Esophagus squamous epithelium (tissue), 5 donors: ENCODE measurements around the gene FLNB. TPM values are rescaled to one million over a fixed set of nuclear protein-coding genes. Genes with fewer than 3 reads are reported as not detected.

ENCODE experiments used
- DNase-seq: peaks from one replicate; lab custom pipeline; 2025; lab: John Stamatoyannopoulos, UW
- H3K27ac ChIP-seq, 4 donors: fragments of 200-600 bp; sonication (generic); one replicate each; pipeline ENCODE4 v1.5.1; 2016 to 2019; ENCODE audit warnings: mild to moderate bottlenecking in 1 of 4
- H3K27me3 ChIP-seq, 4 donors: fragments of 200-600 bp; sonication (generic); 1 replicate in 3 of 4; 2 replicates in 1 of 4; pipeline versions ENCODE4 v1.5.1 to v1.6.0; 2017 to 2021; ENCODE audit warnings: antibody characterized with exemption in 1 of 4
- H3K36me3 ChIP-seq, 3 donors: fragments of 200-600 bp; sonication (generic); one replicate each; pipeline ENCODE4 v1.5.1; 2016 to 2019
- H3K4me1 ChIP-seq, 3 donors: fragments of 200-600 bp; sonication (generic); one replicate each; pipeline ENCODE4 v1.5.1; 2017 to 2019
- H3K4me3 ChIP-seq, 4 donors: fragments of 200-600 bp; sonication (generic); 1 replicate in 3 of 4; 2 replicates in 1 of 4; pipeline ENCODE4 v1.5.1; 2016 to 2019; ENCODE audit warnings: mild to moderate bottlenecking in 2 of 4, moderate library complexity in 1 of 4
- H3K9me3 ChIP-seq, 3 donors: fragments of 200-600 bp; sonication (generic); one replicate each; pipeline ENCODE4 v1.5.1; 2016 to 2019
- POLR2A ChIP-seq, 4 donors: fragments of 450-650 bp; IDR thresholded peaks; one replicate each; pipeline ENCODE4 v1.6.1; 2017; ENCODE audit warnings: antibody characterized with exemption in 4 of 4, mild to moderate bottlenecking in 4 of 4, moderate library complexity in 3 of 4
- WGBS, 2 donors: methylation state at CpG; one replicate each; pipeline ENCODE4 v1.1.5; 2018; 5-methylcytosine and 5-hydroxymethylcytosine counted together
- intact Hi-C: fragments of 100-400 bp; cut with DNase I; formaldehyde crosslinking; loops from one replicate; pipeline ENCODE4 v1.15.0; 2022
- total RNA-seq, 4 donors: library from RNA; depleted of rRNA; stranded (reverse); fragments of >200 nt; gene quantifications; one replicate each; pipeline ENCODE4 v1.1.0, GENCODE V29; 2016
- TF ChIP-seq, protein P1 (sequence below), 6 experiments: fragments of 450-650 bp in 4 of 6; fragments of 200-600 bp in 2 of 6; sonication (generic) in 2 of 6; IDR thresholded peaks; one replicate each; pipeline ENCODE4 v1.5.1; 2016 to 2019; ENCODE audit warnings: antibody characterized with exemption in 6 of 6, mild to moderate bottlenecking in 4 of 6, moderate library complexity in 4 of 6
- donor health status: DM: yes; HTN: yes; CAD: no.

The FLNB gene
- total RNA-seq, 4 donors from 2014 or later: 65.4 to 77.0 (median 71.5) TPM

DNA sequence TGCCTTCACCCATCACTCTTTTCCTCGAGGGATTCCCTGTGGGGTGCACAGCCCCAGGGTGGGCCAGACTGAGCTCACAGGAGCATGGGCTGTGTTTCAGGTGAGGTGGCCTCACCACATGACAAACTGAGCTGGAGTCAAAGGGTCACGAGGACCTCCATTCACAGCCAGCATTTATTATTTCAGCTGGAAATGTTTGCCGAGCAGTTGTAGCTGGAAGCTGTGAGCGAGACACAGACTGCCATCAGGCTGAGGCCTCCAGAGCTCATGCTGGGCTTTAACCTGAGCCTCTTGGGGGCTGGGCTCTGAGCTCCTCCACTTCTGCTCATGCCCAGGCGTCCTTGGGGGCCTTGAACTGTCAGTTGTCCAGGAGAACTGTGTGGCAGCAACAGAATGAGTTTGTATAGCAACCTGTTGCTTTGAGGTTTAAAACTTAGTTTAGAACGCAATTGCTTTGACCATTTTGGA, 57.5 kb downstream of the FLNB start:
- 79 to 88% methylated on average over 2 to 6 of the region's 6 CpGs for WGBS, 2 donors
- no peak for TF ChIP-seq POLR2A (IDR thresholded peaks at IDR 0.05)
- peak overlapping the region; percentile 0 to 83 (median 69) for H3K27ac ChIP-seq
- H3K4me3 ChIP-seq: no peak overlapping the region
- H3K4me1 ChIP-seq: peaks cover 0 to 78% (median 31%) of the 10 kb centered on the region in 3 donors
- H3K36me3 ChIP-seq: no peaks in the 10 kb centered on the region
- no peaks in the 10 kb centered on the region for H3K27me3 ChIP-seq
- H3K9me3 ChIP-seq: no peaks in the 10 kb centered on the region
- intact Hi-C loops: no loop called here
- DNase-seq: no peak

DNA sequence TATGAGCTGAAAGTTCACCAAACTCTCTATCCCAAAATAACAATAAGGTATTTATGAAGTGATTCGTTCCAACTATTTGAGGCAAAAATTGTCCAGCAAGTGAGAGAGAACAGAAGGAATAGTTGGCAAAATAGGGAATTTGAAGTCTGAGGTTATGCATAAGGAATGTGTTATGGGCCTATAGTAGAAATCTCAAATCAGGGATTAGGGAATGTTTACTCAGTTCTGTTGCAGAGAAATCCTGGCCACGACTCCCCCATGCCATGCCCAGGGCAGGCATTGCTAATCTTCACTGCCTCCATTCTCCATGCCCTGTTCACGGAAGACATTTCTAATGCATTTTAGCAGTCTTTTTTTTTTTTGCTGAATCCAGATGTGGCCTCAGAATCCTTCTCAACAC, 58.6 kb downstream of the FLNB start:
- TF ChIP-seq, protein P1, sequence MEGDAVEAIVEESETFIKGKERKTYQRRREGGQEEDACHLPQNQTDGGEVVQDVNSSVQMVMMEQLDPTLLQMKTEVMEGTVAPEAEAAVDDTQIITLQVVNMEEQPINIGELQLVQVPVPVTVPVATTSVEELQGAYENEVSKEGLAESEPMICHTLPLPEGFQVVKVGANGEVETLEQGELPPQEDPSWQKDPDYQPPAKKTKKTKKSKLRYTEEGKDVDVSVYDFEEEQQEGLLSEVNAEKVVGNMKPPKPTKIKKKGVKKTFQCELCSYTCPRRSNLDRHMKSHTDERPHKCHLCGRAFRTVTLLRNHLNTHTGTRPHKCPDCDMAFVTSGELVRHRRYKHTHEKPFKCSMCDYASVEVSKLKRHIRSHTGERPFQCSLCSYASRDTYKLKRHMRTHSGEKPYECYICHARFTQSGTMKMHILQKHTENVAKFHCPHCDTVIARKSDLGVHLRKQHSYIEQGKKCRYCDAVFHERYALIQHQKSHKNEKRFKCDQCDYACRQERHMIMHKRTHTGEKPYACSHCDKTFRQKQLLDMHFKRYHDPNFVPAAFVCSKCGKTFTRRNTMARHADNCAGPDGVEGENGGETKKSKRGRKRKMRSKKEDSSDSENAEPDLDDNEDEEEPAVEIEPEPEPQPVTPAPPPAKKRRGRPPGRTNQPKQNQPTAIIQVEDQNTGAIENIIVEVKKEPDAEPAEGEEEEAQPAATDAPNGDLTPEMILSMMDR (IDR thresholded peaks at IDR 0.05): no peak
- TF ChIP-seq POLR2A (IDR thresholded peaks at IDR 0.05): no peak
- intact Hi-C loops: no loop called here
- Histone ChIP-seq H3K27me3 (no peaks in the 10 kb centered on the region), H3K27ac (peak overlapping the region; percentile 18 to 83 (median 40)), H3K9me3 (no peaks in the 10 kb centered on the region), H3K36me3 (no peaks in the 10 kb centered on the region), H3K4me1 (peaks cover 0 to 71% (median 28%) of the 10 kb centered on the region in 3 donors), H3K4me3 (no peak overlapping the region)
- no peak for DNase-seq
- WGBS, 2 donors: 29 to 34% methylated on average over 3 of the region's 3 CpGs

DNA sequence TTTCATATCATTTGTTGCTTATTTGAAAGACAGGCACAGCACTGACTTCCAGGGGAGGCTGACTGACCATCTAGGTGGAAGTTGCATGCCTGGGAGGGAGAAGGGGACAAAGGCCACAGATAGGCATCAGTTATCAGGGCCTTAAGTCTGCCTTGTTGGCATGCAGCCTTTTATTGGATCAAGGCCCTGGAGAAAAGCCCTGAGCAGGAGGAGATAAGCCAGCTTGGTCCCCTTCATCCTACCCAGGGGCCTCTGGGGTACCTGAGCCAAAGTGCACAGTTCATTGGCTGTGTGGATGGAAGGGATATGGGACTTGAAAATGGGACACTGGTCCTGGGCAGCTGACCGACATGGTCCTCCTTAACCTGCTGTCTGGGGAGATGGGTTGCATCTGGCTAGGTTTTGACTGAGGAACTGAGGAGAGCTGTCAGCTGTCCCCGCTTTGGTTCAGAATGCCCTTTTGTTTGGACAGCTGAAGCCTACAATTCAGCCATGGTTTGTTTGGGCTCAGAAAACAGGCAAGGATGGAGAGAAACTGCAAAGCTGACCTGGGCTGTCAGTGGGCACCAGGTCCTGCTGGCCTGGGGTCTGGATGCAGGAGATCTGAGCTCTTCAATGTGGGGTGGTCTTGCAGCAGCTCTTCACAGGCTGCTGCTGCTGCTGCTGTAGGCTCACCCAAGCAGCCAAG, 60.0 kb downstream of the FLNB start:
- intact Hi-C loops: no loop called here
- Histone ChIP-seq H3K4me3 (no peak overlapping the region), H3K27ac (peak overlapping the region in 3 of 4 donors; percentile 18 to 83 (median 55)), H3K27me3 (no peaks in the 10 kb centered on the region), H3K36me3 (no peaks in the 10 kb centered on the region), H3K9me3 (no peaks in the 10 kb centered on the region), H3K4me1 (peaks cover 0 to 70% (median 27%) of the 10 kb centered on the region in 3 donors)
- no peak for TF ChIP-seq POLR2A (IDR thresholded peaks at IDR 0.05)
- TF ChIP-seq, protein P1 (IDR thresholded peaks at IDR 0.05): no peak
- no peak for DNase-seq
- WGBS, 2 donors: 94% methylated on average over 2 of the region's 2 CpGs; no CpG with 5 or more reads in 1 of the 2 donors

DNA sequence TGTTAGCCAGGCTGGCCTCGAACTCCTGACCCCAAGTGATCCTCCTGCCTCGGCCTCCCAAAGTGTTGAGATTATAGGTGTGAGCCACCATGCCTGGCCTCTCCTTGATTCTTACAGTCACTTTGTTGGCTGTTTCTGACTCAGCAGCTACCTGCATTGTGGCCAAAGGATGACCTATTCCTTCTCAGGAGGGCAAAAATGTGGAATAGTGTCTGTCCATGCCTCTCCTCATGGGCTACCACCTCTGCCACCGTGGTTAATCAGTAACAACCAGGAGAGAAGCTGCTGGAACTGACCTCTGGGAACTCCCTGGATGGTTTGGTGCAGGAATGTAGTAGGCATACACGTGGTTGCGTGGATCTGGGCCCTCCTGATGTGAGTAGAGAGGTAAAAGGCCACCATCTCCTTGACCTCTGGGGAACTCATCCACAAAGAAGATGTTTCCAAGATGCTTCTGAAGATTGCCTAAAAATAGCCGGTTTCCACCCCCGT, 63.3 kb downstream of the FLNB start:
- H3K4me3 ChIP-seq: no peak overlapping the region
- no peak for DNase-seq
- no peaks in the 10 kb centered on the region for H3K27me3 ChIP-seq
- H3K27ac ChIP-seq: peak overlapping the region in 3 of 4 donors; percentile 61 to 83 (median 63)
- no peaks in the 10 kb centered on the region for H3K9me3 ChIP-seq
- peaks cover 0 to 57% (median 21%) of the 10 kb centered on the region in 3 donors for H3K4me1 ChIP-seq
- intact Hi-C loops: no loop called here
- no peak for TF ChIP-seq POLR2A (IDR thresholded peaks at IDR 0.05)
- TF ChIP-seq, protein P1 (IDR thresholded peaks at IDR 0.05): no peak
- 66 to 86% methylated on average over 7 of the region's 7 CpGs for WGBS, 2 donors
- H3K36me3 ChIP-seq: no peaks in the 10 kb centered on the region

DNA sequence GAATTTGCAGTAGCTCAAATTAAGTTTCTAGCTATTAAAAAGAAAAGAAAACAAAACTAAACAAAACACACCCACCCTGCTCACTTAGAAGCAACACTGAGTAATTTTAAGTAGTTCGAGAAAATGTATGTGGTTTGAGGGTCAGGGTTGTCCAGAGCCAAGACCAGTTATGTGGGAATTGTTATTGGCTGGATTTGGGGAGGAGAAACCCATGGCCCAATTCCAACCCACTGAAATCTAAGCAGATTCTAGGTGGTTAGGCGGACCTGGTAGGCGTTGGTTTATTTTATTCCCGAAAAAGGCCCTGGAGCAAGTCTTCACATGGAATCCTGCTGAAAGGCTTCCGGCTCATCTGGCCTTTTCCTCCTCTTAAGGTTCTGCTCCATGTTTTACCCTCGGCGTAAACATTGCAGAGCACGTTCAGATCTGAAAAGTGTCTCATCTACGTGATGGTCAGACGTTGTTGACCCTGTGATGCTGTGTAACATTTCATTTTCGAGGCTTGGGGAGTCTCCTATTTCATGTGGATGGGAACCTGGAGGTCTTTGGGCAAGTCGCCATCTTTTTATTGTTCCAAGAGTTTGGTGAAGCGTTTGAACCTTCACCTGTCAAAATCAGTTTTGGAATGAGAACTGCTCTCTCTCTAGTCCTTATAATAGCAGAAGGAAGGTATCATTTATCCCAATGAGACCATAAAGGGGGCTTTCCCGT, 64.0 kb downstream of the FLNB start:
- no peak for TF ChIP-seq POLR2A (IDR thresholded peaks at IDR 0.05)
- TF ChIP-seq, protein P1 (IDR thresholded peaks at IDR 0.05): no peak
- intact Hi-C loops: no loop called here
- Histone ChIP-seq H3K36me3 (peaks cover 0 to 7% (median 0%) of the 10 kb centered on the region in 3 donors), H3K4me1 (peaks cover 0 to 50% (median 21%) of the 10 kb centered on the region in 3 donors), H3K27me3 (no peaks in the 10 kb centered on the region), H3K9me3 (no peaks in the 10 kb centered on the region), H3K4me3 (no peak overlapping the region), H3K27ac (peak overlapping the region in 3 of 4 donors; percentile 61 to 83 (median 63))
- DNase-seq: no peak
- WGBS, 2 donors: 75 to 85% methylated on average over 14 of the region's 14 CpGs
